ENCODE results near the gene ISOC2. TPM values are rescaled to one million over a fixed set of nuclear protein-coding genes. Genes with fewer than 3 reads are reported as not detected.
A peak's percentile ranks its signal among the peaks of the same experiment; 100 is the strongest.

The ISOC2 gene
- polyA plus RNA-seq, 2 of the 4 experiments (the other 2 are of a cell fraction): 45.3 to 57.8 TPM

DNA sequence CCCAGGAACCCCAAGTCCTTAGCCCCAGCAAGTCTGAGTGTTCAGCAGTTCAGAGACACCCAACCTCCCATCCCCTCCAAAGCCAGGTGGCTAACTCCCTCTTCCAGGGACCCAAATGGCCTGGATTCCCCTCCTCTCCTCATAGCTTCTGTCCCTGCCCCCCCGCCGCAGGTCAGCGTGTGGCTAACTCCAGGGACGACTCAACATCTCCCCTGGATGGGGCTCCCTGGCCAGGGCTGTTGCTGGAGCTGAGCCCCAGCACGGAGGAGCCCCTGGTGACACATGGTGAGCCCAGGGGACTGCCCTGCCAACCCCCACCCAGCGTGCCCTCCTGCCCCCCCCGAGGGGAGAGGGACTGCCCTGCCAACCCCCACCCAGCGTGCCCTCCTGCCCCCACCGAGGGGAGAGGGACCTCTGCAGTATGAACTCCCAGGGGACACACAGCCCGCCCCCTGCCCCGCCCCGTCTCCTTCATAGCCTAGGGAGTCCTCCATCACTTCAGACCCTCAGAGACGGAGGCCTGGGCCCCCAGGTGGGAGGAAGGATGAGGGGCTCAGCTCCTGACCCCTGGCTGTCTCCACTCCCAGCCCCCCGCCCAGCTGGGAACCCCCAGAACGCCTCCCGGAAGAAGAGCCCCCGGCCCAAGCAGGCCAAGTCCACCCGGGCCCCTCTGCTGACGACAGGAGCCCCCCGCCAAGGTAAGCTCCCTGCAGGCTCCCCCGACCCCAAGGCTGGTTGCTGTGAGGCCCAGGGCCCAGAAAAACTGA is 28.5 kb upstream of the ISOC2 start:
- Histone ChIP-seq H3K4me1 (peaks cover 65% of the 10 kb centered on the region), H3K27ac (peak overlapping the region in 1 of 2 experiments; percentile 93; a peak in 3 of 6 replicates), H3K4me3 (no peak overlapping the region), H3K4me2 (no peak overlapping the region), H3K9me3 (no peaks in the 10 kb centered on the region)
- ChIA-PET POLR2A (interaction anchor here (2.9 kb wide), 1 partner anchor 13 kb away, joined by 7 read pairs; the partner anchor contains the start of gene ZNF628), CTCF (interaction anchor here (1.2 to 17.3 kb wide), 6 partner anchors 10 to 149 kb away, joined by 3 to 219 read pairs (median 4); no protein-coding TSS in a partner anchor)
- TF ChIP-seq NPAS2 (CRISPR knock-in tag; IDR thresholded peaks at IDR 0.05; ENCODE audit: borderline replicate concordance) (no peak), RNF2 (IDR thresholded peaks at IDR 0.05; ENCODE audit: borderline replicate concordance, low read depth) (no peak), ZC3H11A (IDR thresholded peaks at IDR 0.05) (no peak), FOXS1 (CRISPR knock-in tag; IDR thresholded peaks at IDR 0.05) (no peak), ESRRA (IDR thresholded peaks at IDR 0.05; ENCODE audit: borderline replicate concordance, low read length) (no peak)
- no peak for FAIRE-seq
- WGBS (ENCODE audit: missing lambda C conversion rate): 77% methylated on average over 8 of the region's 21 CpGs
- no peak for DNase-seq (ENCODE audit: low read depth in 1 of 2, low spot score in 1 of 2)
- ATAC-seq: no peak

DNA sequence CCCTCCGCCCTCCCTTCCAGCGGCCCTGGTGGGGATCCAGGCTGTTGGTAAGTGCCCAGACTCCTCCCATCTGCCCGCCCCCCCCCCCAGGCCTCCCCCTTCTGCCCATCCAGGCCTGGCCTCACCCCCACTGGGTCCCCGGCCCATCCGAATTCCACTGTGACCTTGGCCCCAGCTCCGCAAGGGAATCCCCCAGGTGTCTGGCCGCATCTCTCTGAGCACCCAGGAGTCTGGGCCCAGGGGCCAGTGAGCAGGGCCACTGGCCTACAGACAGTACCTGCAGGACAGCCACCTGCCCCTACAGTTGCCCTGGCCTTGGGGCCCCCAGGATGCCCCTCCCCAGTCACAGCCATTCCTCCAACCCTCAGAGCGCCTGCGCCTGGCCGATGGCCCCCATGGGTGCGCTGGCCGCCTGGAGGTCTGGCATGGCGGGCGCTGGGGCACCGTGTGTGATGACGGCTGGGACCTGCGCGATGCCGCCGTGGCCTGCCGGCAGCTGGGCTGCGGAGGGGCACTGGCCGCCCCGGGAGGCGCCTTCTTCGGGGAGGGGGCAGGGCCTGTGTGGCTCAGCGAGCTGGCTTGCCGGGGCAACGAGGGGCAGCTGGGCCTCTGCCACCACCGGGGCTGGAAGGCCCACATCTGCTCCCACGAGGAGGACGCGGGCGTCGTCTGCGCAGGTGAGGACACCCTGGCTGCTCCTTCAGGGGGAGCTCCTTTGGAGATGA is 27.7 kb upstream of the ISOC2 start:
- DNase-seq (ENCODE audit: low read depth in 1 of 2, low spot score in 1 of 2): no peak
- ChIA-PET CTCF (interaction anchor here (0.6 to 17.3 kb wide), 7 partner anchors 10 to 143 kb away, joined by 3 to 219 read pairs (median 14); partner anchors contain the start of gene ZNF628), POLR2A (interaction anchor here (1.0 kb wide), 1 partner anchor 136 kb away, joined by 8 read pairs; the partner anchor contains the start of gene ZNF784)
- Histone ChIP-seq H3K4me2 (no peak overlapping the region; the same call in 2 of the 3 replicates), H3K4me1 (peaks cover 69% of the 10 kb centered on the region), H3K4me3 (no peak overlapping the region), H3K9me3 (no peaks in the 10 kb centered on the region), H3K27ac (peak overlapping the region in 1 of 2 experiments; percentile 93; a peak in 3 of 6 replicates)
- no peak for FAIRE-seq
- ATAC-seq: no peak
- WGBS (ENCODE audit: missing lambda C conversion rate): 84% methylated on average over 22 of the region's 36 CpGs
- TF ChIP-seq TFCP2L1 (CRISPR knock-in tag; IDR thresholded peaks at IDR 0.05): no peak
- no peak for TF ChIP-seq NR3C1 (IDR thresholded peaks at IDR 0.05)
- TF ChIP-seq MAFK (IDR thresholded peaks at IDR 0.05; ENCODE audit: partially characterized antibody): no peak
- no peak for TF ChIP-seq POLR2A (IDR thresholded peaks at IDR 0.05; ENCODE audit: low read length)

DNA sequence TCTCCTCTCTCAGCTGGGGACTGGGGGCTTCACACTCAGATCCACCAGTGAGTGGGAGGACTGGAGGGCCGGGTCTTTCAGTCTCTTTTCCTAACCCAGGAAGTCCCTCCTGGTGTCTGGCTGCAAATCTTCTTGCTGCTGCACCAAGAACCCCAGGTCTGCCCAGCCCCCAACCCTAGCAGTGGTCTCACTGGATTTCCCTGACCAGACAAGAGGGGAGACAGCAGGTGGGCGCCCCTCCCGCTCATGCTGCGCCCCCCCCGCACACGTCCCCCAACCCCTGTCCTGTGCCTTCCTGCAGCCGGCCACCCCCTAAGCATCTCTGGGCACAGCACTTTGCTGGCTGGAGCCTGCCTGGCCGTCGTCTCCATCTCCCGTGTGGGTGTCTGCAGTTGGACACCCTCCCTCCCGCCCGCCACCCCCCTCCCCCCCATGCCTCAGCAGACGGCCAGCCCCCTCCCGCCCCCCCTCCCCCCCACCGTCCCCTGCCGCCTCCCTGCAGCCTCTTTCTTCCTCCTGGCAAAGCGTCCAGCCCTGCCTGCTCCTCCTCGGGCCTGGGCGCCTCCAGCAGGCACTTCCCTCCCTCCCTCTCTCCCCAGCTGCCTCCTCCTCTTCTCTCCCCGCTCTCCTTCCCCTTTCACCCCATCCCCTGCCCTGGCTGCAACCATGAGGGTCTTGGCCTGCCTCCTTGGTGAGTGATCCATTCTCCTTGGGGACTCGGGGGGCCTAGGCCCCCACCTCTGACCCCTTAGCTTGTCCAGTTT is 26.7 kb upstream of the ISOC2 start, which contains the start of gene SSC5D:
Gene SSC5D, plus strand, starts transcription at position 513 of the 764 bp plus-strand sequence. Its CDS starts 154 bp downstream, at position 667.
- DNase-seq (ENCODE audit: low read depth in 1 of 2, low spot score in 1 of 2) (no peak), ATAC-seq (no peak), FAIRE-seq (no peak)
- Histone ChIP-seq H3K27ac (peak within 1 kb of the TSS; percentile 61 to 93), H3K9me3 (no peaks in the 10 kb centered on the region), H3K4me1 (peaks cover 69% of the 10 kb centered on the region), H3K4me2 (peak within 1 kb of the TSS; percentile 97), H3K4me3 (0 out of 3 replicates have a peak within 1 kb of the TSS, but pooled peaks have one; percentile 5)
- ChIA-PET POLR2A (interaction anchor here (1.0 to 4.1 kb wide), 3 partner anchors 12 to 137 kb away, joined by 3 to 53 read pairs (median 8); partner anchors contain the start of genes ZNF628, ZNF784 and ZNF865), CTCF (interaction anchor here (1.2 to 17.3 kb wide), 7 partner anchors 10 to 187 kb away, joined by 3 to 219 read pairs (median 14); partner anchors contain the start of gene ZNF628)
- 28% methylated on average over 7 of the region's 21 CpGs for WGBS (ENCODE audit: missing lambda C conversion rate)
- TF ChIP-seq ZNF302 (CRISPR knock-in tag; IDR thresholded peaks at IDR 0.05): no peak
- no peak for TF ChIP-seq JUN (IDR thresholded peaks at IDR 0.05)

DNA sequence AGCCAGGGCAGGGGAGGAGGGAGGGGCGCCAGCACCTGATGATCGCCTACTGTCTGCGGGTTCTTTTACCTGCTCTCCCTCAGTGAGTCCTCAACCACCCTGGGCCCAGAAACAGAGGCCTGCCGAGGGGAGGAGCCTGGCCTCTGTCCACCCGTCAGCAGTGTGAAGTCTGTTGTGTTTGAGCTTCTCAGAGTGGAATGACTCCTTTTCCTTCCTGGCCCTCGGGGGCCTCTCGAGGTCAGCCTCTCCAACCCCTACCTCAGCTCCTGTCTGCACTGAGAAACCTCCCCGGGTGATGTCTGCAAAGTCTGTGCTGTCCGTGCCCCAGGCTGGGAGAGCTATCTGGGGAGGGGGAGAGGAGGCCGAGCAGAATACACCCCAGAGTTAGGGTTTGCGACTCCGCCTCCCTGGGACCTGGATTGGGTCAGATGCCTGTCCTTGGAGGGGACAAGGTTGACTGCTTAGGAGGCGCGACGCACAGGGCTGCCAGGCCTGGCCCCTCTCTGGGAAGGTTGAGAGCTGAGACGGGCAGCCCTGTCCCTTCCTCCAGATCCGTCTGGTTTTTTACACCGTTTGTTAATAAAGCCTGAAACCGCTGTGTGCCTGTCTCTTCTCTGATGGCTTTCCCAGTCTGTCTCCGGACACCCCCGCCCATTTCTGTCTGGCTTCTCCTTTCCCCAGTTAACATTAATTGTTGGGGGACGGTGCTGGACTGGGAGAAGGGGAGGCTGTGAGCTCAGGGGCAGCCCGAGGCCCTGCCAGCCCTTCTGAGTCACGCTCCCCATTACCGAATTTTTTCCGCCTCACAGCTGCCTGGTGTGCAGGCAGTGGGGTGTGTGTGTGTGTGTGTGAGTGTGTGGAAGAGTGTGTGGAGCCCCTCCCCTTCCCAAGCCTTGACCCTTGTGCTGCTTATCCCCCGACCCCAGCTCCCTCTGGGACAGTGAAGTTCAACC is 25.8 kb upstream of the ISOC2 start:
- ChIA-PET POLR2A (interaction anchor here (1.0 to 4.1 kb wide), 3 partner anchors 11 to 119 kb away, joined by 3 to 53 read pairs (median 4); partner anchors contain the start of genes ZNF628 and ZNF865), CTCF (interaction anchor here (1.0 to 17.3 kb wide), 10 partner anchors 11 to 346 kb away, joined by 3 to 219 read pairs (median 10); partner anchors contain the start of genes ZNF628 and ZNF865)
- Histone ChIP-seq H3K9me3 (no peaks in the 10 kb centered on the region), H3K4me1 (peaks cover 61% of the 10 kb centered on the region), H3K4me3 (0 out of 3 replicates have a peak overlapping the region, but pooled peaks have one; percentile 5), H3K4me2 (peak overlapping the region; percentile 97), H3K27ac (peak overlapping the region; percentile 61 to 93)
- ATAC-seq: peak; percentile 22 to 42; a peak in 5 of 6 replicates
- peak; percentile 66 to 77 for DNase-seq (ENCODE audit: low read depth in 1 of 2, low spot score in 1 of 2)
- 33% methylated on average over 27 of the region's 27 CpGs for WGBS (ENCODE audit: missing lambda C conversion rate)
- peak; percentile 18 for FAIRE-seq
- no peak for TF ChIP-seq BHLHE40 (IDR thresholded peaks at IDR 0.05; ENCODE audit: low read depth, low read length)
- TF ChIP-seq, protein P1, sequence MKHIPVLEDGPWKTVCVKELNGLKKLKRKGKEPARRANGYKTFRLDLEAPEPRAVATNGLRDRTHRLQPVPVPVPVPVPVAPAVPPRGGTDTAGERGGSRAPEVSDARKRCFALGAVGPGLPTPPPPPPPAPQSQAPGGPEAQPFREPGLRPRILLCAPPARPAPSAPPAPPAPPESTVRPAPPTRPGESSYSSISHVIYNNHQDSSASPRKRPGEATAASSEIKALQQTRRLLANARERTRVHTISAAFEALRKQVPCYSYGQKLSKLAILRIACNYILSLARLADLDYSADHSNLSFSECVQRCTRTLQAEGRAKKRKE (CRISPR knock-in tag; IDR thresholded peaks at IDR 0.05; ENCODE audit: low read depth): 0 out of 2 replicates have a peak, but pooled peaks have one; percentile 60
- TF ChIP-seq TFCP2L1 (CRISPR knock-in tag; IDR thresholded peaks at IDR 0.05): no peak
- TF ChIP-seq, protein P2, sequence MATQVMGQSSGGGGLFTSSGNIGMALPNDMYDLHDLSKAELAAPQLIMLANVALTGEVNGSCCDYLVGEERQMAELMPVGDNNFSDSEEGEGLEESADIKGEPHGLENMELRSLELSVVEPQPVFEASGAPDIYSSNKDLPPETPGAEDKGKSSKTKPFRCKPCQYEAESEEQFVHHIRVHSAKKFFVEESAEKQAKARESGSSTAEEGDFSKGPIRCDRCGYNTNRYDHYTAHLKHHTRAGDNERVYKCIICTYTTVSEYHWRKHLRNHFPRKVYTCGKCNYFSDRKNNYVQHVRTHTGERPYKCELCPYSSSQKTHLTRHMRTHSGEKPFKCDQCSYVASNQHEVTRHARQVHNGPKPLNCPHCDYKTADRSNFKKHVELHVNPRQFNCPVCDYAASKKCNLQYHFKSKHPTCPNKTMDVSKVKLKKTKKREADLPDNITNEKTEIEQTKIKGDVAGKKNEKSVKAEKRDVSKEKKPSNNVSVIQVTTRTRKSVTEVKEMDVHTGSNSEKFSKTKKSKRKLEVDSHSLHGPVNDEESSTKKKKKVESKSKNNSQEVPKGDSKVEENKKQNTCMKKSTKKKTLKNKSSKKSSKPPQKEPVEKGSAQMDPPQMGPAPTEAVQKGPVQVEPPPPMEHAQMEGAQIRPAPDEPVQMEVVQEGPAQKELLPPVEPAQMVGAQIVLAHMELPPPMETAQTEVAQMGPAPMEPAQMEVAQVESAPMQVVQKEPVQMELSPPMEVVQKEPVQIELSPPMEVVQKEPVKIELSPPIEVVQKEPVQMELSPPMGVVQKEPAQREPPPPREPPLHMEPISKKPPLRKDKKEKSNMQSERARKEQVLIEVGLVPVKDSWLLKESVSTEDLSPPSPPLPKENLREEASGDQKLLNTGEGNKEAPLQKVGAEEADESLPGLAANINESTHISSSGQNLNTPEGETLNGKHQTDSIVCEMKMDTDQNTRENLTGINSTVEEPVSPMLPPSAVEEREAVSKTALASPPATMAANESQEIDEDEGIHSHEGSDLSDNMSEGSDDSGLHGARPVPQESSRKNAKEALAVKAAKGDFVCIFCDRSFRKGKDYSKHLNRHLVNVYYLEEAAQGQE (IDR thresholded peaks at IDR 0.05): no peak
- TF ChIP-seq CBX2 (IDR thresholded peaks at IDR 0.05; ENCODE audit: borderline replicate concordance, low read depth): no peak
- no peak for TF ChIP-seq JUNB (IDR thresholded peaks at IDR 0.05)
- TF ChIP-seq FOSL2 (IDR thresholded peaks at IDR 0.05): no peak
- peak; percentile 79 for TF ChIP-seq FOSL2 (CRISPR knock-in tag; IDR thresholded peaks at IDR 0.05)
- no peak for TF ChIP-seq ESRRA (IDR thresholded peaks at IDR 0.05; ENCODE audit: borderline replicate concordance, low read length)

Data from A549 (cell line).